Measurements from ENCODE around the gene EHBP1L1. TPM values are rescaled to one million over a fixed set of nuclear protein-coding genes. Genes with fewer than 3 reads are reported as not detected.

The EHBP1L1 gene
- 57.3 TPM for total RNA-seq
- long read RNA-seq, partial matches to known transcripts: 44 of 80 reads
- long read RNA-seq, other reads (novel, unspliced or antisense): 33 of 80 reads

GRCh38 chr11:65575568-65576231 is at the start of gene EHBP1L1:
Gene EHBP1L1 (plus strand): TSS chr11:65576053. CDS start chr11:65576303, 250 bp downstream.
- DNase-seq: peak; percentile 89
- ATAC-seq: peak; percentile 29
- intact Hi-C loops (cut with micrococcal nuclease): no loop called here

DNA sequence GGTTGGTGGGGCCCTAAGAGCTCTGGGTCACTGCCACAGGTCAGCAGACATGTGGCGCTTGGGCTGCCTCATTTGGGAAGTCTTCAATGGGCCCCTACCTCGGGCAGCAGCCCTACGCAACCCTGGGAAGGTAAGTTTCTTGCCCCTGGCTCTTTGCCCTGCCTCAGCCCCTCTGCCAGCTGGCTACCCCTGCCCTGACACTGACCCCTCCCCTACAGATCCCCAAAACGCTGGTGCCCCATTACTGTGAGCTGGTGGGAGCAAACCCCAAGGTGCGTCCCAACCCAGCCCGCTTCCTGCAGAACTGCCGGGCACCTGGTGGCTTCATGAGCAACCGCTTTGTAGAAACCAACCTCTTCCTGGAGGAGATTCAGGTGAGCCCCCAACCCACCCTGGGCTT is 49.1 kb upstream of the EHBP1L1 start:
- ATAC-seq: no peak
- DNase-seq: no peak
- intact Hi-C loops (cut with micrococcal nuclease): no loop called here

- intact Hi-C loops (cut with micrococcal nuclease): no loop called here
- DNase-seq (no peak), ATAC-seq (no peak)
Measured at GRCh38 chr11:65528819-65529350, 47.0 kb upstream of the EHBP1L1 start.

- intact Hi-C loops (cut with micrococcal nuclease): no loop called here
- no peak for ATAC-seq
- DNase-seq: no peak
Measured at GRCh38 chr11:65529475-65530156, 46.2 kb upstream of the EHBP1L1 start.

DNA sequence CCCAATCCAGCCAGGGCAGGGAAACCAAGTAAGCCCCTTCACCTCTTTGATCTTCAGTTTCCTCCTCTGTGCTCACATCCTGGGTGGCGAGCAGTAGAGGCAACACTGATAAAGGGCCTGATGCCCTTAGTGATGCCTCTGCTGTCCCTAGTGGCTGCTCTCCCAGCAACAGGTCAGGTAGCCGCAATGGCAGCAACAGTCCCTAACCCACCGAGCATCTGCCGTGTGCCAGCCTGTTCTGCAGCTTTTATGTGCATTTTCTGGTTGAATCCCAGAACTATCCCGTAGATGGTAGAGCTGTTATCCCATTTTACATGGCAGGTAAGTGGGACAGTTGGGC is 45.7 kb upstream of the EHBP1L1 start:
- intact Hi-C loops (cut with micrococcal nuclease): no loop called here
- DNase-seq (no peak), ATAC-seq (no peak)

GRCh38 chr11:65532388-65533064 is 43.3 kb upstream of the EHBP1L1 start:
- intact Hi-C loops (cut with micrococcal nuclease): no loop called here
- ATAC-seq (no peak), DNase-seq (no peak)

GRCh38 chr11:65535102-65535501 is 40.8 kb upstream of the EHBP1L1 start:
- intact Hi-C loops (cut with micrococcal nuclease): no loop called here
- ATAC-seq (no peak), DNase-seq (no peak)

- intact Hi-C loops (cut with micrococcal nuclease): no loop called here
- ATAC-seq (no peak), DNase-seq (no peak)
Measured at GRCh38 chr11:65536412-65537295, 39.2 kb upstream of the EHBP1L1 start.

GRCh38 chr11:65537296-65537597 is 38.6 kb upstream of the EHBP1L1 start:
- ATAC-seq (no peak), DNase-seq (no peak)
- intact Hi-C loops (cut with micrococcal nuclease): no loop called here

GRCh38 chr11:65537620-65538231 is 38.1 kb upstream of the EHBP1L1 start:
- ATAC-seq (no peak), DNase-seq (peak; percentile 34)
- intact Hi-C loops (cut with micrococcal nuclease): no loop called here

DNA sequence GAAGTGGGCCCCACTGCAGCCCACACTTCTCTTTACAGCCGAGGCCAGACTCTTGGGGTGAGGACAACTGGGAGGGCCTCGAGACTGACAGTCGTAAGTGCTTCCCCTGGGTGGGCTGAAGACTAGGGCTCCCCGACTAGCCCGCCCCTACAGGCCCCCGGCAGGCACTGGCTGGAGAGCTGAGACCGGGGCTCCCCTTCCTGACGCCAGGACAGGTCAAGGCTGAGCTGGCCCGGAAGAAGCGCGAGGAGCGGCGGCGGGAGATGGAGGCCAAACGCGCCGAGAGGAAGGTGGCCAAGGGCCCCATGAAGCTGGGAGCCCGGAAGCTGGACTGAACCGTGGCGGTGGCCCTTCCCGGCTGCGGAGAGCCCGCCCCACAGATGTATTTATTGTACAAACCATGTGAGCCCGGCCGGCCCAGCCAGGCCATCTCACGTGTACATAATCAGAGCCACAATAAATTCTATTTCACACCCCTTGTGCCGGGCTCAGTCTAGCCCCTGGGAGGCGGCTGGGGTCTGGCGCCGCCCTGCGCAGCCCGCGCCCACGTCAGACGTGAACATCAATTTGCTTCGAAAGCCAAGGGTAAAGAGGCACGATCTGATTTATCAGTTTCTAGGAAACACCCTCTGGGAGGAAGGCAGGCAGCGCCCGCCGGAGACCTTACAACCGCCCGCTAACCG is 37.5 kb upstream of the EHBP1L1 start:
- no peak for ATAC-seq
- intact Hi-C loops (cut with micrococcal nuclease): no loop called here
- peak; percentile 35 for DNase-seq

- peak; percentile 30 for DNase-seq
- no peak for ATAC-seq
- intact Hi-C loops (cut with micrococcal nuclease): no loop called here
Measured at GRCh38 chr11:65538915-65539743, 36.7 kb upstream of the EHBP1L1 start.

DNA sequence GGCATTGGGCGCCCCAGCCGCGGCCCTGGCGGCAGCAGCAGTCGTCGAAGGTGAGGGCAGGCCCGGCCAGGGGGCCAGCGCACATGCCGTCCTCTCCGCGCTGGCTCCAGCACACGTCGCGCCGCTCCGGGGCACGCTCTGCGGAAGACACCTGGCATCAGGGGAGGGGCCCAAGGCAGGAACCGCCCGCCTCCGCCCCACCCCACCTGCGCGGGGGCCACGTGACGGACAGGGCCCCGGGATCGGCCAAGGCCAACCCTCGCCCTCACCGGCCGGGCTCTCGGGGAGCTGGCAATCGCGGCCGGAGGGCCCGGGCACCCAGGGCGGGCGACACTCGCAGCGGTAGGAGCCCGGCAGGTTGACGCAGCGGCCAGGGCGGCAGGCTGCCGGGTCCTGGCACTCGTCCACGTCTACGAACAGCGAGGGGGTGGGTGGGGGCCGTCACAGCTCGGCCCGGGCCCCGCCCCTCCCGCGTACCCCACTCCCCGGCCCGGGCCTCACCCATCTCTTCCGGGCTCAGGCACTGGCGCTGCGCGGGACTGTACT is 36.0 kb upstream of the EHBP1L1 start:
- peak; percentile 10 for ATAC-seq
- intact Hi-C loops (cut with micrococcal nuclease): loop anchor here (10.0 kb wide), 1 partner anchor 55 kb away; the partner anchor contains the start of gene KCNK7
- DNase-seq: no peak

- DNase-seq: peak; percentile 96
- intact Hi-C loops (cut with micrococcal nuclease): loop anchor here (10.0 kb wide), 1 partner anchor 54 kb away; the partner anchor contains the start of gene KCNK7
- ATAC-seq: peak; percentile 94
Measured at GRCh38 chr11:65540290-65541092, 35.4 kb upstream of the EHBP1L1 start.

DNA sequence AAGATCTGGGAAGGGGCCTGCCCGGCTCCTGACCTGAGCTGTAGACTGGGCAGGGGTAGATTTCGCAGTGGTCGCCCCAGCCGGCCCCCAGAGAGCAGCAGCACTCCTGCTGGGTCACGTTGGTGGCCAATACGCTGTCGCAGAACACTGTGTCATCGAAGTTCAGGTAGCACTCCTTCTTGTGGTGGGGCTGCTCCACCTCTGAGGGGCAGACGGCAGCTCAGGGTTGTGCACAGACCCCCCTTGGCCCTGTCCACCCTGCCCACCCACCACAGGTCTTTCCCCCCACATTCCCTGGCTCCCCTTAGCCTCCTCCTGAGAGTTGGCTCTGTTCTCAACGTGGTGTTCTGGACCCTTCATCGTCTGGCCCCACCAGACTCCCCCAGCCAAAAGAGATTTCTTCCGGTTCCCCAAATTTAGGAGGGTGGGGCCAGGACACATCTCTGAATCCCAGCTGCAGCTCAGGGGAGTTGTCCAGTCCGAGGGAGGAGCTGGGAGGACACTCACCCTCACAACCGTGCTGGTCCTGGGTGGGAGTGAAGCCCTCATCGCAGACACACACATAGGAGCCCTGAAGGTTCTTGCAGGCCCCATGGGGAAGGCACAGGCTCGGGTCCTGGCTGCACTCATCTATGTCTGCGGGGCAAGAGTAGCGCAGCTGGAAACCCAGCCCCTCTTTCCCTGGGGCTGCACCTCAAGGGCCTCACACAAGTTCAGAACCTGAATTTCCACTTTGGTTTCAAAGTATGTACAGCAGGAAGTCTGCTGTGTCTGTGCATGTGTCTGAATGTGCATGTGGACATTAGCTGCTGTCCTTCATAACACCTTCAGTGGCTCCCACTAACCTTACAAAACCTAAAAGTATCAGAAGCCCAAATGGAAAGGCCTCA is 34.5 kb upstream of the EHBP1L1 start:
- no peak for ATAC-seq
- DNase-seq: no peak
- intact Hi-C loops (cut with micrococcal nuclease): loop anchor here (10.0 kb wide), 1 partner anchor 53 kb away; the partner anchor contains the start of gene KCNK7

Measured in left ventricle myocardium superior (tissue), 1 donor.